ENCODE data around the gene COL5A1. TPM values are rescaled to one million over a fixed set of nuclear protein-coding genes. Genes with fewer than 3 reads are reported as not detected.

Gene COL5A1
- total RNA-seq, 4 donors from 2014 or later, result 7.1 to 69.3 (median 16.1) TPM

DNA sequence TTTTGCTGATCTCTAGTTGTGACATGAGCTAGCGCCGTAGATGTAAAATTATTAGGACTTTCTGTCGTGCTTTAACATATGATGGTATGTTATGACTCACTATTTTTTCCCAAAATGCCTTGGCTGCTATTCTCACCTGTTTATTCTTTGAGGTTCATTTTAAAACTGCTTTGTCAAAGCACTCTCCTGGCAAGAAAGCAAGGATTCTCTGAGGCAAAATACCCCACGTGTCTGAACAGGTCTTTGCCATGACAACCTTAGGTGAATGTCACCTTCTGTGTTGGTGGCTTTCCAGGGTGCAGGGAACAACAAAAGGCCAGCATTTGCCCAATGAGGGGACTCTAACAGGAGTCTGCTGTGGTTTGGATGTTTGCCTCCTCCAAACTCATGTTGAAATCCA lies 30.6 kb upstream of the COL5A1 start:
- in situ Hi-C loops (cut with MboI; ENCODE audit: low pct_ligation_motif_present in 1 of 4, low pct_unique_long_range_greater_than_20kb in 1 of 4, low sequenced_read_pairs in 3 of 4), result no loop called here
- H3K4me1 ChIP-seq, result no peaks in the 10 kb centered on the region
- no peak overlapping the region for H3K27ac ChIP-seq
- no peaks in the 10 kb centered on the region for H3K27me3 ChIP-seq
- intact Hi-C loops (cut with DNase I; ENCODE audit: low total_unique reads), result no loop called here
- WGBS, 2 donors (ENCODE audit: low coverage in 1 of 2), result 80 to 87% methylated on average over 3 to 4 of the region's 4 CpGs
- no peak for DNase-seq
- no peak overlapping the region for H3K4me3 ChIP-seq
- TF ChIP-seq POLR2AphosphoS5 (IDR thresholded peaks at IDR 0.05) (no peak), EP300 (IDR thresholded peaks at IDR 0.05; ENCODE audit: low read depth) (no peak), POLR2A (IDR thresholded peaks at IDR 0.05) (no peak)
- TF ChIP-seq, protein P1, sequence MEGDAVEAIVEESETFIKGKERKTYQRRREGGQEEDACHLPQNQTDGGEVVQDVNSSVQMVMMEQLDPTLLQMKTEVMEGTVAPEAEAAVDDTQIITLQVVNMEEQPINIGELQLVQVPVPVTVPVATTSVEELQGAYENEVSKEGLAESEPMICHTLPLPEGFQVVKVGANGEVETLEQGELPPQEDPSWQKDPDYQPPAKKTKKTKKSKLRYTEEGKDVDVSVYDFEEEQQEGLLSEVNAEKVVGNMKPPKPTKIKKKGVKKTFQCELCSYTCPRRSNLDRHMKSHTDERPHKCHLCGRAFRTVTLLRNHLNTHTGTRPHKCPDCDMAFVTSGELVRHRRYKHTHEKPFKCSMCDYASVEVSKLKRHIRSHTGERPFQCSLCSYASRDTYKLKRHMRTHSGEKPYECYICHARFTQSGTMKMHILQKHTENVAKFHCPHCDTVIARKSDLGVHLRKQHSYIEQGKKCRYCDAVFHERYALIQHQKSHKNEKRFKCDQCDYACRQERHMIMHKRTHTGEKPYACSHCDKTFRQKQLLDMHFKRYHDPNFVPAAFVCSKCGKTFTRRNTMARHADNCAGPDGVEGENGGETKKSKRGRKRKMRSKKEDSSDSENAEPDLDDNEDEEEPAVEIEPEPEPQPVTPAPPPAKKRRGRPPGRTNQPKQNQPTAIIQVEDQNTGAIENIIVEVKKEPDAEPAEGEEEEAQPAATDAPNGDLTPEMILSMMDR (IDR thresholded peaks at IDR 0.05), result no peak
- peaks cover 8% of the 10 kb centered on the region in 2 donors for H3K9me3 ChIP-seq
- H3K36me3 ChIP-seq, result no peaks in the 10 kb centered on the region

DNA sequence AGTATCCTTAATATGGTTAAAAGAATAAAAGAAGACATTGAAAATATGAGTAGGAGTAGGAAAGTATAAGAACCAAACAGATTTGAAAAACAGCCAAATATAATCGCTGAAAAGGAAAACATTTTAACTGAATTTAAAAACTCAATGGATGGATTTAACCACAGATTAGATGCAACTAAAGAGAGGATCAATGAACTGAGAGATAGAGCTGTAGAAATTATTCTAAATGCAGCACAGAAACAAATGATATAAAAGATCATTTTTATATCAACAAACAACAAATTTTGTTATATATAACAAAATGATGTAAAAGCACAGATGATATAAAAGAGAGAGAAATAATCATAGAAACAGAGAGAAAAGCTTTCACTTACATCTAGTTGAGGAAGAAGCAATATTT lies 29.3 kb upstream of the COL5A1 start:
- in situ Hi-C loops (cut with MboI; ENCODE audit: low pct_ligation_motif_present in 1 of 4, low pct_unique_long_range_greater_than_20kb in 1 of 4, low sequenced_read_pairs in 3 of 4), result no loop called here
- intact Hi-C loops (cut with DNase I; ENCODE audit: low total_unique reads), result no loop called here
- WGBS, 2 donors (ENCODE audit: low coverage in 1 of 2), result 90 to 92% methylated on average over 1 of the region's 1 CpG

DNA sequence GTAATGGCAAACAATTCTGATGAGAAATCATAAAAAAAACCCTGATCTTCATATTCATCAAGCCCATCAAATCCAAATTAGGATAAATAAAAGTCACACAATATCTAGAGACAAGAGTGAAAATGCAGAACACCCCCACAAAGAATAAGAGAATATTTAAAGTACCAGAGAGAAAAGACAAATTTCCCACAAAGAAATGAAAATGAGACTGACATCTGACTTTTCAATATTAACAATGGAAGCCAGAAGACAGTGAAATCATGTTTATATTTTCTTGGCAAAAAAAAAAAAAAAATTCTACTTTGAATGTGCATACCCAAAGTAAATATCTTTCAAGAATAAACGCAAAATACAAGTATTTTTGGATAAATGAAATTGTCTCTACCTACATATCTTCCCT lies 28.9 kb upstream of the COL5A1 start:
- Histone ChIP-seq H3K27me3 (no peaks in the 10 kb centered on the region), H3K4me1 (peaks cover 0 to under 1% (median 0%) of the 10 kb centered on the region in 4 donors), H3K9me3 (peaks cover 8% of the 10 kb centered on the region in 2 donors), H3K4me3 (no peak overlapping the region), H3K36me3 (no peaks in the 10 kb centered on the region), H3K27ac (no peak overlapping the region)
- WGBS, 2 donors (ENCODE audit: low coverage in 1 of 2), result 44 to 68% methylated on average over 1 of the region's 1 CpG
- intact Hi-C loops (cut with DNase I; ENCODE audit: low total_unique reads), result no loop called here
- no peak for DNase-seq
- TF ChIP-seq POLR2A (IDR thresholded peaks at IDR 0.05) (no peak), POLR2AphosphoS5 (IDR thresholded peaks at IDR 0.05) (no peak)
- TF ChIP-seq, protein P1 (IDR thresholded peaks at IDR 0.05), result no peak
- in situ Hi-C loops (cut with MboI; ENCODE audit: low pct_ligation_motif_present in 1 of 4, low pct_unique_long_range_greater_than_20kb in 1 of 4, low sequenced_read_pairs in 3 of 4), result no loop called here

More for the DNA sequence above, 29.3 kb upstream of the COL5A1 start:
- no peak for DNase-seq
- no peaks in the 10 kb centered on the region for H3K36me3 ChIP-seq
- no peak for TF ChIP-seq POLR2A (IDR thresholded peaks at IDR 0.05)
- no peak for TF ChIP-seq EP300 (IDR thresholded peaks at IDR 0.05; ENCODE audit: low read depth)
- no peak for TF ChIP-seq POLR2AphosphoS5 (IDR thresholded peaks at IDR 0.05)
- no peak overlapping the region for H3K27ac ChIP-seq
- H3K4me1 ChIP-seq, result no peaks in the 10 kb centered on the region
- H3K4me3 ChIP-seq, result no peak overlapping the region
- no peaks in the 10 kb centered on the region for H3K27me3 ChIP-seq
- peaks cover 8% of the 10 kb centered on the region in 2 donors for H3K9me3 ChIP-seq

DNA sequence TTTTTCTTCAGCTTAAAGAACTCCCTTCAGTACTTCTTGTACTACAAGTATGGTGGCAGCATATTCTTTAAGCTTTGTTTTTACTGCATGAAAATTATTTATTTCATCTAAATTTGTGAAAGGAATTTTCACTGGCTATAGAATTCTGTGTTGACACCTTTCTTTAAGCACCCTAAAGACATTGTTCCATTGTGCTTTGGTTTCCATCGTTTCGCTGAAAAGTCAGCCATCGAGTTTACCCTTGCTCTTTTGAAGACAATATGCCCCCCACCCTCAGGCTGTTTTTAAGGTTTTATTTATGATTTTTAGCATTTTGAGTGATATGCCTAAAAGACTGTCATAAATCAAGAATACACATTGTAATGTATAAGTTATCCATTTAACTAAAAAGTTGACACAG lies 27.3 kb upstream of the COL5A1 start:
- intact Hi-C loops (cut with DNase I; ENCODE audit: low total_unique reads), result no loop called here
- in situ Hi-C loops (cut with MboI; ENCODE audit: low pct_ligation_motif_present in 1 of 4, low pct_unique_long_range_greater_than_20kb in 1 of 4, low sequenced_read_pairs in 3 of 4), result no loop called here
- no peaks in the 10 kb centered on the region for H3K27me3 ChIP-seq
- peaks cover 0 to 8% (median 4%) of the 10 kb centered on the region in 4 donors for H3K4me1 ChIP-seq
- no peak overlapping the region for H3K4me3 ChIP-seq
- no peak for DNase-seq
- TF ChIP-seq POLR2AphosphoS5 (IDR thresholded peaks at IDR 0.05), result no peak
- TF ChIP-seq EP300 (IDR thresholded peaks at IDR 0.05; ENCODE audit: low read depth), result no peak
- no peak for TF ChIP-seq POLR2A (IDR thresholded peaks at IDR 0.05)
- TF ChIP-seq, protein P1 (IDR thresholded peaks at IDR 0.05), result no peak
- H3K36me3 ChIP-seq, result no peaks in the 10 kb centered on the region
- H3K27ac ChIP-seq, result no peak overlapping the region
- WGBS, 2 donors (ENCODE audit: low coverage in 1 of 2), result 94% methylated on average over 3 of the region's 3 CpGs
- H3K9me3 ChIP-seq, result peaks cover 8% of the 10 kb centered on the region in 2 donors

DNA sequence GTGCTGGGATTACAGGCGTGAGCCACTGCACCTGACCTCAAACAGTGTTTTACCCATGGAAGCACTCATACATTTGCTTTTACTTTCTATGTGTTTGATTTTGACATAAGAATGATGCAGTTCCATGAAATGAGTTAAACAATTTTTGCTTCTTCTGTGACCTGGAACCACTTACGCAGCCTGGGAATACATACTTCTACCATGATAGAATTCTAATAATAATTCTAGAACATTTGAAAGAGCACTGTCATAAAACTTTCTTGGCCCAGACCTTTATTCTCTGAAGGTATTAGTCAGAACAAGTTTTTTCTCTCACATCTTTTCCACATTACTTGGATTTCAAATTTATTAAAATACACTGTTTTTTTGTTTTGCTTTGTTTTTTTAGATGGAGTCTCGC lies 25.3 kb upstream of the COL5A1 start:
- 84 to 89% methylated on average over 3 of the region's 3 CpGs for WGBS, 2 donors (ENCODE audit: low coverage in 1 of 2)
- Histone ChIP-seq H3K4me1 (peaks cover 0 to 8% (median 4%) of the 10 kb centered on the region in 4 donors), H3K27ac (no peak overlapping the region), H3K27me3 (no peaks in the 10 kb centered on the region), H3K4me3 (no peak overlapping the region), H3K36me3 (no peaks in the 10 kb centered on the region), H3K9me3 (peaks cover 8% of the 10 kb centered on the region in 2 donors)
- in situ Hi-C loops (cut with MboI; ENCODE audit: low pct_ligation_motif_present in 1 of 4, low pct_unique_long_range_greater_than_20kb in 1 of 4, low sequenced_read_pairs in 3 of 4) (no loop called here), intact Hi-C loops (cut with DNase I; ENCODE audit: low total_unique reads) (no loop called here)
- no peak for DNase-seq
- TF ChIP-seq POLR2A (IDR thresholded peaks at IDR 0.05) (no peak), POLR2AphosphoS5 (IDR thresholded peaks at IDR 0.05) (no peak), EP300 (IDR thresholded peaks at IDR 0.05; ENCODE audit: low read depth) (no peak)
- TF ChIP-seq, protein P1 (IDR thresholded peaks at IDR 0.05), result no peak
